ENCODE data around the gene CALM3. TPM values are rescaled to one million over a fixed set of nuclear protein-coding genes. Genes with fewer than 3 reads are reported as not detected.

The CALM3 gene
- total and polyA plus RNA-seq, 7 donors: 127 to 375 (median 183) TPM

DNA sequence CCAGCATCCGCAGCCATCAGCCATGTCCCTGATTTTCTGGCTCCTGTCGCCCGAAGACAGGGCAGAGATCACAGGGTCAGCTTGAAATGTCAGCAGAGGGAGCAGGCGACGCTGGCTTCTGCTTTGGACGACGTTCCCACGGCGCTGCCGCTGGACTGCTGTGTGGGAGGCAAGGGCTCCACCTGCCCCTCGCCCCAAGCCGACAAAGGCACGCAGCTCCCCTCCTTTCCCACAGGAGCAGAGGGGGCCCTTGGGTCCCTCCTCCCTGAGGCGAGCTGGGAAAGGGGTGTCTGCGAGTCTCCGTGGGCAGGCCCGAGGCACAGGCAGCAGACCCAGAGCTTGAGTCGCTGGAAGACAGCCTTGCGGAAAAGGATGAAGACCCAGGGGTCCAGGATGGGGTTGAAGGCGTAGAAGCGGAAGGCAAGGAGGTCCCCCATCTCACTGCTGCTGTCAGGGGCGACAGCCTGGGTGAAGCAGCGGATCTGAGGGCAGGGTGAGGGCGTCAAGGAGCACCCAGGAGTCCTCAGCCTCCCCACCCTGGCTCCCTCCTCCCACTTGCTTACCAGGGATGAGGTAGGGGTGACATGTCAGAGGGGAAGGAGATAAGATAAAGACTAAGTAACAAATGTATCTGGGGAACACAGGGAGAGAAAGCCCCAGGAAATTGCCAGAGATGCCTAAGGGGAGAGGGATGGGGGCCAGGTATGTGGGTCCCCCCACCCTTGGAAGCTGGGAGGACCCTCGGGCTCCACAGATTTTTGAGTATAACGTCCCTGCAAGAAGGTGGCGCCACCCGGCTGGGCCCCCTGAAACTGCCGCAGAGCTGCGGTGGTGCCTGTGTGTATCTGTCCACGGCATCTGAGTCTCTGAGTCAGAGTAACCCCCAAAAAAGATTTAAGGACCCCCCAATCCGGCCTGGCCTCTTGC, 20.3 kb downstream of the CALM3 start:
- H3K4me3 ChIP-seq: peak overlapping the region in 2 of 4 donors; percentile 15 to 27
- DNase-seq: no peak
- H3K4me1 ChIP-seq: peaks cover 0 to 78% (median 69%) of the 10 kb centered on the region in 4 donors

DNA sequence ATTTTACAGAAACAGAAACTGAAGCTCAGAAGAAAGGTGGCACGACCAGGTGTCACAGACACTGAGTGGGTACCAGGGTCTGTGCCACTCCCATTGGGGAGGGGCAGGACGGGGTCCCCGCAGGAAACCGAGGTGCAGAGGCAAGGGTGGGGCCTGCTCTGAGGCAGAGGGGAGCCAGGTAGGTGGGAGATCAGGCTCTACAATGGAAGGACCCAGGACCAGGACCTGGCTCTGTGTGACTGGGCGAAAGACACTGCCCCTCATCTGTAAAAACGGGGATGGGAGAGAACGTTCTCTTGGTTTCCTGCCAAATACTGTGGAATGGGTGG, 21.0 kb downstream of the CALM3 start:
- Histone ChIP-seq H3K27me3 (no peaks in the 10 kb centered on the region), H3K27ac (peak overlapping the region in 3 of 4 donors; percentile 74 to 82 (median 78)), H3K4me3 (no peak overlapping the region), H3K36me3 (no peaks in the 10 kb centered on the region), H3K4me1 (peaks cover 0 to 72% (median 63%) of the 10 kb centered on the region in 4 donors), H3K9me3 (no peaks in the 10 kb centered on the region)
- TF ChIP-seq POLR2AphosphoS5 (IDR thresholded peaks at IDR 0.05): no peak
- TF ChIP-seq, protein P1, sequence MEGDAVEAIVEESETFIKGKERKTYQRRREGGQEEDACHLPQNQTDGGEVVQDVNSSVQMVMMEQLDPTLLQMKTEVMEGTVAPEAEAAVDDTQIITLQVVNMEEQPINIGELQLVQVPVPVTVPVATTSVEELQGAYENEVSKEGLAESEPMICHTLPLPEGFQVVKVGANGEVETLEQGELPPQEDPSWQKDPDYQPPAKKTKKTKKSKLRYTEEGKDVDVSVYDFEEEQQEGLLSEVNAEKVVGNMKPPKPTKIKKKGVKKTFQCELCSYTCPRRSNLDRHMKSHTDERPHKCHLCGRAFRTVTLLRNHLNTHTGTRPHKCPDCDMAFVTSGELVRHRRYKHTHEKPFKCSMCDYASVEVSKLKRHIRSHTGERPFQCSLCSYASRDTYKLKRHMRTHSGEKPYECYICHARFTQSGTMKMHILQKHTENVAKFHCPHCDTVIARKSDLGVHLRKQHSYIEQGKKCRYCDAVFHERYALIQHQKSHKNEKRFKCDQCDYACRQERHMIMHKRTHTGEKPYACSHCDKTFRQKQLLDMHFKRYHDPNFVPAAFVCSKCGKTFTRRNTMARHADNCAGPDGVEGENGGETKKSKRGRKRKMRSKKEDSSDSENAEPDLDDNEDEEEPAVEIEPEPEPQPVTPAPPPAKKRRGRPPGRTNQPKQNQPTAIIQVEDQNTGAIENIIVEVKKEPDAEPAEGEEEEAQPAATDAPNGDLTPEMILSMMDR (IDR thresholded peaks at IDR 0.05): no peak
- TF ChIP-seq EP300 (IDR thresholded peaks at IDR 0.05): no peak
- no peak for TF ChIP-seq POLR2A (IDR thresholded peaks at IDR 0.05)
- intact Hi-C loops (cut with DNase I): no loop called here
- DNase-seq: no peak
- 27 to 46% methylated on average over 7 of the region's 7 CpGs for WGBS, 2 donors

More for the DNA sequence above, 20.3 kb downstream of the CALM3 start:
- Histone ChIP-seq H3K9me3 (no peaks in the 10 kb centered on the region), H3K36me3 (no peaks in the 10 kb centered on the region), H3K27ac (peak overlapping the region; percentile 74 to 83 (median 80)), H3K27me3 (no peaks in the 10 kb centered on the region)
- TF ChIP-seq POLR2AphosphoS5 (IDR thresholded peaks at IDR 0.05) (no peak), POLR2A (IDR thresholded peaks at IDR 0.05) (no peak), EP300 (IDR thresholded peaks at IDR 0.05) (no peak)
- TF ChIP-seq, protein P1 (IDR thresholded peaks at IDR 0.05): no peak
- 62 to 70% methylated on average over 32 of the region's 32 CpGs for WGBS, 2 donors
- intact Hi-C loops (cut with DNase I): no loop called here

DNA sequence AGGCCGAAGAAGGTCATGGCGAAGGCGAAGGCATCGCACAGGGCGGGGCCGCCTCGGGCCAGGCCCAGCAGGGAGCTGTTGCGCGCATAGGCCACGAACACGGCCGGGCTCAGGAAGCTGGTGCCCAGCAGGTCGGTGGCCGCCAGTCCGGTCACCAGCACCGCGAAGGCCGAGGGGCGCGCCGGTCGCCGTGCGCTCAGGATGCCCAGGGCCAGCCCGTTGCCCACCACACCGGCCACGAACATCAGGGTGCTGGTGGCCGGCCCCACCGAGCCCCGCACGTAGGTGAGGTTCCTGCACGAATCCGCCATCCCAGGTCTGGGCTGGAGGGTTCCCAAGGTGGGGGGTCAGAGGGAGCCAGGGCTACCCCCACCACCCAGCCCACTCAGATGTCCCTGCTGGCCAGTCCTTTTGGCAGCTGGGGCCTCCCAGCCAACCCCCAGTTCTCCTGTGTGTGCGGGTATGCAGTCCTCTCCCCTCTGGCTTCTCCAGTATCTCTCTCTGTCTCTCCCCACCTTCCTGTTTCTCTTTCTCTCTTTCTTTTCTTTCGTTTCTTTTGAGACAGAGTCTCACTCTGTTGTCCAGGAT, 22.9 kb downstream of the CALM3 start:
- TF ChIP-seq, protein P1 (IDR thresholded peaks at IDR 0.05): no peak
- TF ChIP-seq POLR2A (IDR thresholded peaks at IDR 0.05): no peak
- TF ChIP-seq EP300 (IDR thresholded peaks at IDR 0.05): no peak
- TF ChIP-seq POLR2AphosphoS5 (IDR thresholded peaks at IDR 0.05): no peak
- peak overlapping the region in 3 of 4 donors; percentile 8 to 28 (median 12) for H3K4me3 ChIP-seq
- DNase-seq: no peak
- intact Hi-C loops (cut with DNase I): no loop called here
- H3K4me1 ChIP-seq: peaks cover 0 to 62% (median 55%) of the 10 kb centered on the region in 4 donors
- no peaks in the 10 kb centered on the region for H3K27me3 ChIP-seq
- no peaks in the 10 kb centered on the region for H3K36me3 ChIP-seq
- 90 to 91% methylated on average over 35 of the region's 35 CpGs for WGBS, 2 donors
- peak overlapping the region; percentile 64 to 82 (median 74) for H3K27ac ChIP-seq
- H3K9me3 ChIP-seq: no peaks in the 10 kb centered on the region

DNA sequence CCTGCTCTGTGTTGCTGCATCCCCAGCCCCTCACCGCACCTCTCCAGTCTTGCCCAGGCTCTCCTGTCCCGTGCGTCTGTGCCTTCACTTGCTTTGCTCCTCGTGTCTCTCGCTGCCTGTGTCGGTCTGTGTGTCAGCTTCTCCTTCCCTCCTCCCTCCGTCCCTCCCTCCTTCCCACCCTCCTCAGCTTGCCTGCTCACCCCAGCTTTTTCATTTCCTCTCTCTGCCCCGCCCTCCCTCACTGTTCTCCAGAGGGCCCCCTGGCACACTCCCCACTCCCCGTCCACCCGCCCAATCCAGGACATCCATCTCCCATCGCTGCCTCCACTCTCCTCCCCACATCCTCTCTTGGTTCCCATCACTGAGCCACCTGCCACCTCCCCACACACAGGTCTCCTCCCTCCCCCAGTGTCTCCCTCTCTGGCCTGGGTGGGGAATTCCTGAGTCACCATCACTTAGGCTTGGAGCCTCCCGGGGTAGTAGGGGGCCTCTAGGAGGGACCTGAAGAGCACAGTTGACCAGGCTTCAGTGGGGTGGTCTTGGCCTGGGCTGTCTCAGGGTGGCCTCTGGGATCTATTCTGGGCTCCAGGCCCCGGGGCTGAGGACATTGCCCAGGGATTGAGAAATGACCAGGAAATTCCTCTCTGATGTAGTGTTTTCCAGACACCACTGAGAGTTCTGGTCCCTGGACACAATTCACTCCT, 24.0 kb downstream of the CALM3 start, which contains the start of gene PTGIR:
PTGIR (minus strand) TSS at position 132 of the 704 bp plus-strand sequence. CDS start 864 bp downstream, outside the sequence.
- H3K9me3 ChIP-seq: no peaks in the 10 kb centered on the region
- H3K27ac ChIP-seq: peak within 1 kb of the TSS; percentile 64 to 82 (median 74)
- peak; percentile 14 to 53 (median 41) for TF ChIP-seq POLR2AphosphoS5 (IDR thresholded peaks at IDR 0.05)
- TF ChIP-seq, protein P1 (IDR thresholded peaks at IDR 0.05): no peak
- whole genome bisulfite sequencing, 2 donors: 13 to 14% methylated on average over 13 of the region's 13 CpGs
- intact Hi-C loops (cut with DNase I): no loop called here
- peaks cover 0 to 52% (median 48%) of the 10 kb centered on the region in 4 donors for H3K4me1 ChIP-seq
- peak within 1 kb of the TSS in 3 of 4 donors; percentile 12 to 28 (median 17) for H3K4me3 ChIP-seq
- no peaks in the 10 kb centered on the region for H3K27me3 ChIP-seq
- DNase-seq: peak; percentile 94
- no peaks in the 10 kb centered on the region for H3K36me3 ChIP-seq

Data from sigmoid colon (tissue), 7 donors.